Fibroblast of mammary gland (primary cell): Measurements from ENCODE around the gene CADM3.

Source experiments
- DNase-seq: peaks from one replicate; pipeline ENCODE4 v3.0.0-alpha.2; 2010; ENCODE audit warnings: low read depth
- H3K4me3 ChIP-seq: 2 replicates; pipeline ENCODE4 v1.5.1; 2011; ENCODE audit warnings: low read depth, mild to moderate bottlenecking, low read length, moderate library complexity; ENCODE audit not compliant: control insufficient read depth
- CTCF ChIP-seq: conservative IDR thresholded peaks from 2 replicates; pipeline ENCODE4 v1.5.1; 2011; ENCODE audit warnings: low read depth, low read length, inconsistent platforms; ENCODE audit not compliant: control insufficient read depth, insufficient read depth

Gene CADM3

GRCh38 chr1:159181328-159182024 lies 10.1 kb downstream of the CADM3 start:
- no peak for TF ChIP-seq CTCF
- H3K4me3 ChIP-seq, result no peak overlapping the region
- DNase-seq, result no peak

GRCh38 chr1:159184201-159184600 lies 12.8 kb downstream of the CADM3 start:
- DNase-seq, result no peak
- H3K4me3 ChIP-seq, result no peak overlapping the region
- TF ChIP-seq CTCF, result no peak

GRCh38 chr1:159185121-159185520 lies 13.7 kb downstream of the CADM3 start:
- H3K4me3 ChIP-seq, result no peak overlapping the region
- no peak for TF ChIP-seq CTCF
- DNase-seq, result no peak

- DNase-seq, result no peak
- TF ChIP-seq CTCF, result no peak
- H3K4me3 ChIP-seq, result no peak overlapping the region
These were observed 15.6 kb downstream of the CADM3 start for GRCh38 chr1:159187033-159187432.

- peak overlapping the region; percentile 17 for H3K4me3 ChIP-seq
- no peak for TF ChIP-seq CTCF
- DNase-seq, result no peak
These were observed 16.4 kb downstream of the CADM3 start for GRCh38 chr1:159187647-159188374.

- peak overlapping the region; percentile 17 for H3K4me3 ChIP-seq
- no peak for TF ChIP-seq CTCF
- peak; percentile 47 for DNase-seq
These were observed 17.0 kb downstream of the CADM3 start for GRCh38 chr1:159188375-159188788.

GRCh38 chr1:159190441-159190840 lies 19.0 kb downstream of the CADM3 start:
- no peak overlapping the region for H3K4me3 ChIP-seq
- no peak for DNase-seq
- TF ChIP-seq CTCF, result no peak
